RWPE1 (cell line): ENCODE data around the gene CDKAL1.

Experiments used
- CTCF ChIA-PET: fragments of 350-600 bp; sonication (Branson Sonifier 250); formaldehyde crosslinking; extraction: SDS; loops from one replicate; lab custom pipeline; 2021; lab: Yijun Ruan, JAX
- POLR2A ChIA-PET: fragments of 400-600 bp; formaldehyde crosslinking; extraction: SDS; loops from one replicate; lab custom pipeline; 2020; ENCODE audit warnings: antibody characterized with exemption; ENCODE audit not compliant: low non-redundant PET; lab: Yijun Ruan, JAX
- DNase-seq: peaks from one replicate; pipeline ENCODE4 v3.0.0; 2012; ENCODE audit warnings: low spot score
- H3K27ac ChIP-seq: fragments of 450-650 bp; 2 replicates; pipeline ENCODE4 v1.5.1; 2017
- CTCF ChIP-seq: fragments of 450-650 bp; conservative IDR thresholded peaks from 2 replicates; pipeline ENCODE4 v1.5.1; 2017; ENCODE audit warnings: low read depth, mild to moderate bottlenecking

The CDKAL1 gene

GRCh38 chr6:20669571-20670314 is 135.5 kb downstream of the CDKAL1 start:
- POLR2A ChIA-PET = no interaction called here
- CTCF ChIA-PET = no interaction called here
- no peak for TF ChIP-seq CTCF
- DNase-seq = no peak
- H3K27ac ChIP-seq = no peak overlapping the region

- TF ChIP-seq CTCF = no peak
- CTCF ChIA-PET = no interaction called here
- POLR2A ChIA-PET = no interaction called here
Measured at GRCh38 chr6:20670750-20671149, 136.5 kb downstream of the CDKAL1 start.

GRCh38 chr6:20672038-20672437 is 137.8 kb downstream of the CDKAL1 start:
- ChIA-PET POLR2A (no interaction called here), CTCF (no interaction called here)
- TF ChIP-seq CTCF = no peak
- no peak overlapping the region for H3K27ac ChIP-seq
- no peak for DNase-seq

More at GRCh38 chr6:20670750-20671149, 136.5 kb downstream of the CDKAL1 start:
- no peak overlapping the region for H3K27ac ChIP-seq
- no peak for DNase-seq

GRCh38 chr6:20673458-20673857 is 139.2 kb downstream of the CDKAL1 start:
- no peak overlapping the region for H3K27ac ChIP-seq
- ChIA-PET CTCF (no interaction called here), POLR2A (no interaction called here)
- DNase-seq = no peak
- no peak for TF ChIP-seq CTCF

- ChIA-PET CTCF (interaction anchor here (0.6 kb wide), 1 partner anchor 125 kb away, joined by 3 read pairs; no protein-coding TSS in a partner anchor), POLR2A (no interaction called here)
- TF ChIP-seq CTCF = no peak
- DNase-seq = no peak
- no peak overlapping the region for H3K27ac ChIP-seq
Measured at GRCh38 chr6:20674664-20675063, 140.4 kb downstream of the CDKAL1 start.

- ChIA-PET CTCF (no interaction called here), POLR2A (no interaction called here)
- no peak for TF ChIP-seq CTCF
- H3K27ac ChIP-seq = no peak overlapping the region
- no peak for DNase-seq
Measured at GRCh38 chr6:20678831-20679352, 144.6 kb downstream of the CDKAL1 start.
